Fibroblast of the aortic adventitia (primary cell): ENCODE data around the gene CCM2. TPM values are rescaled to one million over a fixed set of nuclear protein-coding genes. Genes with fewer than 3 reads are reported as not detected.

Experiments used
- DNase-seq: peaks from one replicate; pipeline ENCODE4 v3.0.0-alpha.2; 2010; ENCODE audit warnings: low read depth
- H3K4me3 ChIP-seq: 2 replicates; pipeline ENCODE4 v1.5.1; 2011; ENCODE audit warnings: low read depth, mild to moderate bottlenecking, control low read depth, low read length, moderate library complexity
- total RNA-seq: library from RNA; depleted of rRNA; stranded (reverse); fragments of >200 nt; gene quantifications from 2 replicates; pipeline ENCODE4 v1.2.3, GENCODE V29; 2012; ENCODE audit warnings: low replicate concordance
- TF ChIP-seq, protein P1 (sequence below): IDR thresholded peaks from 2 replicates; pipeline ENCODE4 v1.5.1; 2011; ENCODE audit warnings: mild to moderate bottlenecking, low read length, control low read depth, inconsistent platforms; ENCODE audit not compliant: insufficient read depth

CCM2 gene
- total RNA-seq, 1 donor = 42.9 TPM

DNA sequence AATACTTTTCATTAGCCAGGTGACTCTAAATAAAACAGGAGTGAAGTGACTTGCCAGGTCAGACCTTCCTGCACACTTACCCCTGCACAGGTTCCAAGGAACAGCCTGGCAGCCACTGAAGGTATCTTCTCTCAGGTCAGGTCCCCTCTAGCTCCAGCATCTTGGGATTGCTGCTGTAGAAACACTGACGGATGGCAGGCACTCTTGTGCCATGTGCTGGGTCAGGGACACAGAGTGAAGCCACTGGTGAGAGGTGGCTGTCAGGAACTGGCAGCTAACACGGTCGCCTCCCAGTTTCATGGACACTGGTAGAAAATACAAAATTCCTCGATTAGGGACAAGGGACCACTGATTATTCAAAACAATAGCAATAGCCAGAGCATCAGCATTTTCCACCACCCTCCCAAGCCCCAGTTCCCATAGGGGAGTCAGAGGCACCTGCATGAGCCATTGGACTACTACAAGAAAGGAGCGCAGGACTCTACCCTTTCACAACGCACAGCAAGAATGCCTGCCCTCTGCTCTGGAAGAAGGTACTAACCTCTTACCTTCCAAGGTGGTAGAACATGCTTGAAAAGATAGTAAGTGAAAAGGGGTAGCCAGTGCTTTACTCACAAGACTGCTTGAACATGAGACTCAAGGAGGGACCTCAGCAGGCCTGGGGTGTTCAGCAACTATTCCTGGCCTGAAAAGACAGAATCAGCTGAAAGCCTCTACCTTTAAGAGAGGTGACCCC, 16.1 kb upstream of the CCM2 start:
- DNase-seq = no peak
- H3K4me3 ChIP-seq = peak overlapping the region; percentile 74
- TF ChIP-seq, protein P1, sequence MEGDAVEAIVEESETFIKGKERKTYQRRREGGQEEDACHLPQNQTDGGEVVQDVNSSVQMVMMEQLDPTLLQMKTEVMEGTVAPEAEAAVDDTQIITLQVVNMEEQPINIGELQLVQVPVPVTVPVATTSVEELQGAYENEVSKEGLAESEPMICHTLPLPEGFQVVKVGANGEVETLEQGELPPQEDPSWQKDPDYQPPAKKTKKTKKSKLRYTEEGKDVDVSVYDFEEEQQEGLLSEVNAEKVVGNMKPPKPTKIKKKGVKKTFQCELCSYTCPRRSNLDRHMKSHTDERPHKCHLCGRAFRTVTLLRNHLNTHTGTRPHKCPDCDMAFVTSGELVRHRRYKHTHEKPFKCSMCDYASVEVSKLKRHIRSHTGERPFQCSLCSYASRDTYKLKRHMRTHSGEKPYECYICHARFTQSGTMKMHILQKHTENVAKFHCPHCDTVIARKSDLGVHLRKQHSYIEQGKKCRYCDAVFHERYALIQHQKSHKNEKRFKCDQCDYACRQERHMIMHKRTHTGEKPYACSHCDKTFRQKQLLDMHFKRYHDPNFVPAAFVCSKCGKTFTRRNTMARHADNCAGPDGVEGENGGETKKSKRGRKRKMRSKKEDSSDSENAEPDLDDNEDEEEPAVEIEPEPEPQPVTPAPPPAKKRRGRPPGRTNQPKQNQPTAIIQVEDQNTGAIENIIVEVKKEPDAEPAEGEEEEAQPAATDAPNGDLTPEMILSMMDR = no peak

DNA sequence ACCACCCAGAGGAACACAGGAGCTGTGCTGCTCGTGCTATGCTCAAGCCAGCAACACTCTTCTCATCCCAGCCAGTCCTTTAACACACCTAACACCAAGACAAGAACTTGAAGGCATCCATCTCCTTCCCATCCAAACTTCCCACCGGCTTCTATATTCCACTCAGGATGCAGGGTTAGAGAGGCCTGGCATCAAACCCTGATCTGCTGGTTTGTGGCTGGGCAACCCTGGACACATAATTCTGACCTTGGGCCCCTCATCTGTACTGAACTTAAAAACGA, 15.6 kb upstream of the CCM2 start:
- peak overlapping the region; percentile 74 for H3K4me3 ChIP-seq
- DNase-seq = no peak
- TF ChIP-seq, protein P1 = no peak

- TF ChIP-seq, protein P1 = no peak
- no peak for DNase-seq
- peak overlapping the region; percentile 74 for H3K4me3 ChIP-seq
Observed at GRCh38 chr7:44985033-44985695, 14.8 kb upstream of the CCM2 start.

DNA sequence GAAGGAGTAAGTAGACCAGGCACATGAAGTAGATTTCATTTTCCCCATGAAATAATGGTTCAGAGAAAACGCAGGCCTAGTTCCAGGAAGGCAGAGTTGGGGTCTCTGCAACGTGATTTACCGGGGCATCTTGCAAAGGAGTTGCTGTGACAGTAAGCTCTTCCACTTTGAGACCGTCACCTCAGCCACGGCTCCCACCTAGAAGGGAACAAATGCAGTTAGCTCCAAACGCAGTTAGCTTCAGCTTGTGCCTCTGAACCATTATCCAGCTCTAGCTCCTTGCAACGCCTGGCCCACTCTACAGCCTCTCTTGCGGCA, 14.1 kb upstream of the CCM2 start:
- H3K4me3 ChIP-seq = peak overlapping the region; percentile 74
- DNase-seq = no peak
- TF ChIP-seq, protein P1 = no peak

- H3K4me3 ChIP-seq = peak overlapping the region; percentile 74
- TF ChIP-seq, protein P1 = no peak
- DNase-seq = peak; percentile 96
Observed at GRCh38 chr7:44986218-44987053, 13.6 kb upstream of the CCM2 start.

GRCh38 chr7:44987457-44987856, 12.5 kb upstream of the CCM2 start:
- no peak for DNase-seq
- H3K4me3 ChIP-seq = no peak overlapping the region
- TF ChIP-seq, protein P1 = no peak
